ENCODE measurements around the gene ANP32A. TPM values are rescaled to one million over a fixed set of nuclear protein-coding genes. Genes with fewer than 3 reads are reported as not detected.

ANP32A gene
- total RNA-seq, 2 donors from 2014 or later = 52.6 to 70.8 TPM

DNA sequence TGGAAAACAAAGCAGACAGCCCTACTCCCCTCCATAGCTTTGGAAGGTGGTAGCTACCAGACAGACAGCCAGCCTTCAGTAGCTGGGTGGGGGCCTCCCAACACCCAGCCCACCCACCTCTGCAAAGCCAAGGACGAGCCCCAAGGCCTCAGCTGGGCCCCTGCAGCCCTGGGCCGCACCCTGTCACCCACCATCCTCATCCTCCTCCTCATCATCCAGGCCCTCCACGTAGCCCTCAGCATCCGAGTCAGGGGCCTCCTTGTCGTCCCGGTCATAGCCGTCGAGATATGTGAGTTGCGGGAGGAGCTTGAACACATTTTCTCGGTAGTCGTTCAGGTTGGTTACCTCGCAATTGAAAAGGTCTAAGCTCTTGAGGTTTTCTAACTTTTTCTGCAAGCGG, 36.5 kb downstream of the ANP32A start:
- no peak overlapping the region for H3K27ac ChIP-seq
- TF ChIP-seq, protein P1, sequence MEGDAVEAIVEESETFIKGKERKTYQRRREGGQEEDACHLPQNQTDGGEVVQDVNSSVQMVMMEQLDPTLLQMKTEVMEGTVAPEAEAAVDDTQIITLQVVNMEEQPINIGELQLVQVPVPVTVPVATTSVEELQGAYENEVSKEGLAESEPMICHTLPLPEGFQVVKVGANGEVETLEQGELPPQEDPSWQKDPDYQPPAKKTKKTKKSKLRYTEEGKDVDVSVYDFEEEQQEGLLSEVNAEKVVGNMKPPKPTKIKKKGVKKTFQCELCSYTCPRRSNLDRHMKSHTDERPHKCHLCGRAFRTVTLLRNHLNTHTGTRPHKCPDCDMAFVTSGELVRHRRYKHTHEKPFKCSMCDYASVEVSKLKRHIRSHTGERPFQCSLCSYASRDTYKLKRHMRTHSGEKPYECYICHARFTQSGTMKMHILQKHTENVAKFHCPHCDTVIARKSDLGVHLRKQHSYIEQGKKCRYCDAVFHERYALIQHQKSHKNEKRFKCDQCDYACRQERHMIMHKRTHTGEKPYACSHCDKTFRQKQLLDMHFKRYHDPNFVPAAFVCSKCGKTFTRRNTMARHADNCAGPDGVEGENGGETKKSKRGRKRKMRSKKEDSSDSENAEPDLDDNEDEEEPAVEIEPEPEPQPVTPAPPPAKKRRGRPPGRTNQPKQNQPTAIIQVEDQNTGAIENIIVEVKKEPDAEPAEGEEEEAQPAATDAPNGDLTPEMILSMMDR (IDR thresholded peaks at IDR 0.05) = no peak
- TF ChIP-seq POLR2AphosphoS5 (IDR thresholded peaks at IDR 0.05) (no peak), POLR2A (IDR thresholded peaks at IDR 0.05) (no peak)
- no peak for DNase-seq (ENCODE audit: low spot score)
- peaks cover 3 to 5% of the 10 kb centered on the region in 2 donors for H3K36me3 ChIP-seq
- no peaks in the 10 kb centered on the region for H3K27me3 ChIP-seq (replicated peaks; ENCODE audit: insufficient read depth)
- intact Hi-C loops (cut with DNase I) = no loop called here
- H3K4me1 ChIP-seq (replicated peaks) = peaks cover 29% of the 10 kb centered on the region
- 94% methylated on average over 13 of the region's 13 CpGs for WGBS
- H3K4me3 ChIP-seq = no peak overlapping the region
- no peaks in the 10 kb centered on the region for H3K9me3 ChIP-seq

DNA sequence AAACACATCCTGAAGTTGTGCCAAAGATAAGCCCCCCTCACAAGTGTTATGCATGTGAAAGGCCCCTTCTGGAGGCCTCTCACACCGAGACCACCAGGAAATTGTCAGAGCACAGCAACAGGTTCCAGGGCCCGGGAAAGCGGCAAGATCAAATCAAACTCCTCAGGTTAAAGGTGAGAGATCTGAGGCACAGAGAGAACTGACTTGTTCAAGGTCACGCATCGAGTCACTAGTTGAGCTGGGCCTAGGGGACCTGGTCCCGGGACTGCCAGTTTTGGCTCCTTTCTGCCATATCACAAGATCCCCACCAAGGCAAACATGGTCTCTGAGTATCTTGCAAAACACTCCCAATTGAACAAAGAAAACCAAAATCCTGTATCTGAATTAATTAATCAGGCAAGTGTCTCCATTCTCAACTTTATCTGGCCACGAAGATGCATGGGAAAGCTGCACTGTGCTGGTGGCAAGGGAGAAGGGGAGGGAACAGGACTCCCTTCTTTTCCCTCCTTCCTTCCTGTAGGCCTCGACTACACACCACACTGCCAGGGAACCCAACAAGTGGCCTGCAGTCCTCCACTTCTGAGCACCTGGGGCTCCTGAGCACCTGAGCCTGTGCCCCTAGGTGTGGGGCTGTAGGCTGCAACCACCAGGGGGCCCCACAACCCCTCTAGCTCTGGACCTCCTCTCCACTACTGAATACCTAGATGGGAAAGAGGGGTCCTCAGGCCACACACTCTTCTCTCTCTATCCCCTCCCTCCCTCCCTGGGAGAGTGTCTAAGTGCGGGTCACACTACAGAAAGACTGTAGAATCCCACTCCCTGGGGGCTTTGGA, 37.3 kb downstream of the ANP32A start:
- intact Hi-C loops (cut with DNase I) = no loop called here
- Histone ChIP-seq H3K4me3 (no peak overlapping the region), H3K4me1 (replicated peaks) (peaks cover 21% of the 10 kb centered on the region), H3K27ac (no peak overlapping the region), H3K36me3 (peaks cover 3 to 5% of the 10 kb centered on the region in 2 donors), H3K27me3 (replicated peaks; ENCODE audit: insufficient read depth) (no peaks in the 10 kb centered on the region), H3K9me3 (no peaks in the 10 kb centered on the region)
- 88% methylated on average over 9 of the region's 9 CpGs for WGBS
- DNase-seq (ENCODE audit: low spot score) = peak; percentile 45
- TF ChIP-seq, protein P1 (IDR thresholded peaks at IDR 0.05) = peak; percentile 54 to 77 (median 72)
- no peak for TF ChIP-seq POLR2AphosphoS5 (IDR thresholded peaks at IDR 0.05)

DNA sequence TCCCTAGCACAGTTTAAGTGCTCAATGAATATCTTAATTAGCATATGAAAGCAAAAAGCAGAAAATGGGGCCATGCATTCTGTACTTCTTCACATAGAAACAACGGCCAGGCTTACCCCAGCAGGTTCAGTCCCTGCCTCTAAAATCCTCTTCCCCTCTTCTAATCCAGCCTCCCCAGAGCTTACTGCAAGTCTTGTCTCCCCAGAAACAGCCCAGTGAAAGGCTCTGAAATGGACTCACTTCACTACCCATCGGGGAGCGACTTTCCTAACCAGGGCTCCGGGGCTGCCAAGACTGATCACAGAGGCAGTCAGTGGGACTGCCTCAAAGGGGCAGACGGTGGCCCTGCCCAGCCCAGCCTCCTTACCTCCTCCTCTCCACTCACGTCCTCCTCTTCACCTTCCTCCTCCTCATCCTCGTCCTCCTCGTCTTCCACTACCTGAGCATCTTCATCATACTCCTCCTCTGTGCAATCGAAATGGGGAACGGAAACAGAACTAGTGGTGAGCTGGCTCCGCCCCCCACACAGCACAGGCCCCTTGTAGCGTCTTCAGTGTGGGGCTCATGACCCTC, 38.0 kb downstream of the ANP32A start:
- intact Hi-C loops (cut with DNase I) = no loop called here
- DNase-seq (ENCODE audit: low spot score) = no peak
- H3K36me3 ChIP-seq = peaks cover 3 to 5% of the 10 kb centered on the region in 2 donors

DNA sequence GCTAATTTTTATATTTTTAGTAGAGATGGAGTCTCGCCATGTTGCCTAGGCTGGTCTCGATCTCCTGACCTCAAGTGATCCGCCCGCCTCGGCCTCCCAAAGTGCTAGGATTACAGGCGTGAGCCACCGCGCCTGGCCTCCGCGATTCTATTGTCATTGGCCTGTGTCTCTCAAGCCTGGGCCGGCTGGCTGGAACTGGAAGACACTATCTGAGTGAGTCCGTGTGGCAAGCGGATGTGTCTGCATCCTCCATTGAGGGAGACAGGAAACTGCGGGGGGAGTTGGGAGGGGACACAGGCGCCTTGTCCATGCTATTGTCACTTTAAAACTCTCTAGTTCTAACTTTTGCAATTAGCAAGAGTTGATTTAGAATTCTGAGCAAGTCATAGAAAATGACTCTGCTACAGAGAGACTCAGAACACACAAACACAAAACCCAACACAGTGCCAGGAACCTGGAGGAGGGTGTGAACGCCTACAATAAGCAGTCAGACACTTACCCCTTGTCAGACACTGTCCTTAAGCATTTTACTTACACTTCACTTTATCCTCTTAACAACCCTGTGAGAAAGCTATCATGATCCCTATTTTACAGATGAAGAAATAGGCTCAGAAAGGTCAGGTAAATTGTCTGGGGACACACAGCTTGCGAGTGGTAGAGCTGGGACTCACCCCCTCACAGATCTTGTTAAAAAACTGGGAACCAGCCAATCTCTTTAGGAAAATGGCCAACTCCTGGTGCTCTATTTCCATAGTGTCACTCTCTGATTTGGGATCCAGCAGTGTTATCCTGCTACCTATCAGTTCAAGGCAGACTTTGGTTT, 38.7 kb downstream of the ANP32A start:
- Histone ChIP-seq H3K27me3 (replicated peaks; ENCODE audit: insufficient read depth) (no peaks in the 10 kb centered on the region), H3K36me3 (peaks cover 3 to 5% of the 10 kb centered on the region in 2 donors), H3K27ac (peak overlapping the region in 1 of 2 donors; percentile 7), H3K4me1 (replicated peaks) (peaks cover 12% of the 10 kb centered on the region), H3K9me3 (no peaks in the 10 kb centered on the region), H3K4me3 (no peak overlapping the region)
- DNase-seq (ENCODE audit: low spot score) = no peak
- TF ChIP-seq POLR2AphosphoS5 (IDR thresholded peaks at IDR 0.05) (peak; percentile 15), POLR2A (IDR thresholded peaks at IDR 0.05) (no peak)
- TF ChIP-seq, protein P1 (IDR thresholded peaks at IDR 0.05) = no peak
- intact Hi-C loops (cut with DNase I) = no loop called here
- 70% methylated on average over 17 of the region's 17 CpGs for WGBS

More for the DNA sequence above, 38.0 kb downstream of the ANP32A start:
- no peak overlapping the region for H3K4me3 ChIP-seq
- H3K27me3 ChIP-seq (replicated peaks; ENCODE audit: insufficient read depth) = no peaks in the 10 kb centered on the region
- TF ChIP-seq POLR2A (IDR thresholded peaks at IDR 0.05) (no peak), POLR2AphosphoS5 (IDR thresholded peaks at IDR 0.05) (no peak)
- TF ChIP-seq, protein P1 (IDR thresholded peaks at IDR 0.05) = no peak
- no peak overlapping the region for H3K27ac ChIP-seq
- no peaks in the 10 kb centered on the region for H3K9me3 ChIP-seq
- H3K4me1 ChIP-seq (replicated peaks) = peaks cover 14% of the 10 kb centered on the region
- 87% methylated on average over 12 of the region's 12 CpGs for WGBS
